A673 (cell line): Measurements from ENCODE around the gene AKAP4. TPM values are rescaled to one million over a fixed set of nuclear protein-coding genes. Genes with fewer than 3 reads are reported as not detected.
A peak's percentile ranks its signal among the peaks of the same experiment; 100 is the strongest.

Experiments
- BruUV-seq: library from RNA; stranded (reverse); fragments of 400-500 nt; replicated peaks from 2 replicates; lab custom pipeline; 2021; lab: Mats Ljungman, UMichigan
- CTCF ChIA-PET: fragments of 300-600 bp; sonication (Branson Sonifier 250); formaldehyde crosslinking; loops from one replicate; lab custom pipeline; 2022; ENCODE audit warnings: antibody characterized with exemption; lab: Charles Lee
- POLR2A ChIA-PET: fragments of 300-600 bp; sonication (Branson Sonifier 250); formaldehyde crosslinking; loops from one replicate; lab custom pipeline; 2022; ENCODE audit warnings: antibody characterized with exemption; ENCODE audit not compliant: low non-redundant PET; lab: Charles Lee
- DNase-seq: peaks from one replicate; pipeline ENCODE4 v3.0.0-alpha.2; 2015; ENCODE audit warnings: low spot score
- H3K27ac ChIP-seq: fragments of 200-600 bp; sonication (generic); 2 replicates; pipeline ENCODE4 v1.5.1; 2016; ENCODE audit warnings: mixed run types, low read depth, mild to moderate bottlenecking, mixed read lengths, antibody characterized with exemption, low read length; ENCODE audit not compliant: poor library complexity, severe bottlenecking
- H3K27me3 ChIP-seq: fragments of 200-600 bp; sonication (generic); replicated peaks from 2 replicates; pipeline ENCODE4 v1.6.1; 2017; ENCODE audit warnings: mixed run types, low read depth, mild to moderate bottlenecking, mixed read lengths, antibody characterized with exemption, low read length; ENCODE audit not compliant: insufficient read depth, poor library complexity
- H3K36me3 ChIP-seq: fragments of 200-600 bp; sonication (generic); 2 replicates; pipeline ENCODE4 v1.6.1; 2016; ENCODE audit warnings: mixed run types, mild to moderate bottlenecking, mixed read lengths, antibody characterized with exemption, low read length; ENCODE audit not compliant: insufficient read depth, poor library complexity, severe bottlenecking
- H3K4me1 ChIP-seq: fragments of 200-600 bp; sonication (generic); 2 replicates; pipeline ENCODE4 v1.6.1; 2017; ENCODE audit warnings: mixed run types, mild to moderate bottlenecking, mixed read lengths, antibody characterized with exemption, low read length; ENCODE audit not compliant: insufficient read depth, poor library complexity, severe bottlenecking
- H3K4me3 ChIP-seq: fragments of 200-600 bp; sonication (generic); 2 replicates; pipeline ENCODE4 v1.5.1; 2016; ENCODE audit warnings: low read depth, mixed run types, mild to moderate bottlenecking, mixed read lengths, low read length; ENCODE audit not compliant: poor library complexity, severe bottlenecking
- H3K9me3 ChIP-seq: fragments of 200-600 bp; sonication (generic); 2 replicates; pipeline ENCODE4 v1.6.1; 2016; ENCODE audit warnings: mixed run types, low read depth, mild to moderate bottlenecking, mixed read lengths, antibody characterized with exemption, low read length; ENCODE audit not compliant: poor library complexity, severe bottlenecking
- CTCF ChIP-seq: fragments of 300-800, 200-600 bp; sonication (generic); conservative IDR thresholded peaks from 2 replicates; pipeline ENCODE4 v1.5.1; 2017; ENCODE audit warnings: low read depth, mild to moderate bottlenecking, antibody characterized with exemption, low read length, moderate library complexity, mixed read lengths
- EZH2 ChIP-seq: fragments of 200-600 bp; sonication (generic); IDR thresholded peaks from 2 replicates; pipeline ENCODE4 v1.6.1; 2017; ENCODE audit warnings: borderline replicate concordance, low read depth, mild to moderate bottlenecking, mixed read lengths, antibody characterized with exemption, low read length; ENCODE audit not compliant: poor library complexity, severe bottlenecking
- intact Hi-C: fragments of 100-400 bp; cut with micrococcal nuclease; formaldehyde crosslinking; loops from one replicate; pipeline ENCODE4 v1.10.0; 2022; ENCODE audit not compliant: unreplicated experiment
- total RNA-seq: library from RNA; stranded (reverse); gene quantifications from 2 replicates; pipeline ENCODE4 v1.2.3, GENCODE V29; 2021

AKAP4 gene
- total RNA-seq, 1 experiment from 2014 or later = not detected

DNA sequence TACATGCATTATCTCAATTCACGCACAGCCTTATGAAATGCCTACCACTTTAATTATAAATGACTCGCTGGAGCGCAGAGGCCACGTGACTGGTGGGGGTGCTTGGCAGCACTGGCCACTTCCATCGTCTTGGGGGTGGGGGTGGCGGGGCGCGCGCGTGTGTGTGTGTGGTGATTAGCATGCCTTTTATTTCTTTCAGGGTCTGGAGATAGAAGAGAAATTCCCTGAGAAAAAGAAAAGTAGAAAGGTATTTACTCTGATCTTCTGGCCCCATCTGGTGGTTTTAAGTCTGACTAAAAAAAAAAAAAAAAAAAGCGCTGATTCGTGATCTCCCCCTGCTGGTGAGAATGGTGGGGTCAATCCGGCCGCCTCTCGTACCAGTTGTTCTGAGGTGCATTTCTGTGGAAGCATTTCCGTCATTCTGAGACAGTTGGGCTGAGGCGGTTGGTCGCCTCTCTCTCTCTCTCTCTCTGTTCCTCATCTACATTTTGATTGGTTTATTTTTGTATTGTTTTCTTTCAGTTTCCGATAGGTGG is 3.6 kb upstream of the AKAP4 start, which contains the start of gene CCNB3:
Gene CCNB3, plus strand, starts transcription at position 402 of the 536 bp plus-strand sequence. CDS start 80,399 bp downstream, outside the sequence.
- BruUV-seq = no TSS peak
- TF ChIP-seq CTCF (peak; percentile 72), EZH2 (no peak)
- Histone ChIP-seq H3K4me1 (peaks cover 4% of the 10 kb centered on the region), H3K36me3 (no peaks in the 10 kb centered on the region), H3K27ac (peak within 1 kb of the TSS; percentile 75), H3K4me3 (peak within 1 kb of the TSS; percentile 30), H3K9me3 (no peaks in the 10 kb centered on the region), H3K27me3 (no peaks in the 10 kb centered on the region)
- peak; percentile 82 for DNase-seq
- CTCF ChIA-PET = interaction anchor here (0.7 to 0.9 kb wide), 4 partner anchors 85 to 350 kb away, joined by 3 to 4 read pairs (median 3); no protein-coding TSS in a partner anchor
- POLR2A ChIA-PET = no interaction called here
- intact Hi-C loops = loop anchor here (5.0 kb wide), 1 partner anchor 287 kb away; no protein-coding TSS in a partner anchor

GRCh38 chrX:50202539-50202938 is 1.7 kb upstream of the AKAP4 start:
- POLR2A ChIA-PET = no interaction called here
- intact Hi-C loops = loop anchor here (5.0 kb wide), 1 partner anchor 285 kb away; no protein-coding TSS in a partner anchor

GRCh38 chrX:50198348-50198747 is 2.5 kb downstream of the AKAP4 start:
- no TSS peak for BruUV-seq
- no peak overlapping the region for H3K27ac ChIP-seq
- intact Hi-C loops = no loop called here
- no peaks in the 10 kb centered on the region for H3K36me3 ChIP-seq
- H3K4me3 ChIP-seq = no peak overlapping the region
- CTCF ChIA-PET = no interaction called here
- TF ChIP-seq CTCF (no peak), EZH2 (no peak)
- no peaks in the 10 kb centered on the region for H3K4me1 ChIP-seq
- no peak for DNase-seq
- H3K27me3 ChIP-seq = no peaks in the 10 kb centered on the region
- H3K9me3 ChIP-seq = no peaks in the 10 kb centered on the region
- POLR2A ChIA-PET = no interaction called here

More at GRCh38 chrX:50202539-50202938, 1.7 kb upstream of the AKAP4 start:
- no TSS peak for BruUV-seq
- no peaks in the 10 kb centered on the region for H3K27me3 ChIP-seq
- TF ChIP-seq EZH2 (no peak), CTCF (no peak)
- no peaks in the 10 kb centered on the region for H3K9me3 ChIP-seq
- CTCF ChIA-PET = no interaction called here
- no peak overlapping the region for H3K27ac ChIP-seq
- peaks cover 4% of the 10 kb centered on the region for H3K4me1 ChIP-seq
- DNase-seq = no peak
- H3K36me3 ChIP-seq = no peaks in the 10 kb centered on the region
- no peak overlapping the region for H3K4me3 ChIP-seq
